NB4 (cell line): ENCODE results near the gene UBE2V1.

Experiments
- DNase-seq: peaks from one replicate; pipeline ENCODE4 v3.0.0; 2010; ENCODE audit warnings: low read depth
- H3K4me3 ChIP-seq: one replicate; pipeline ENCODE4 v1.5.1; 2011; ENCODE audit warnings: mild to moderate bottlenecking, low read depth, low read length, moderate library complexity
- CTCF ChIP-seq: IDR thresholded peaks from one replicate; pipeline ENCODE4 v1.5.1; 2012; ENCODE audit warnings: low read depth, low read length
- MYC ChIP-seq: IDR thresholded peaks from 2 replicates; pipeline ENCODE4 v1.6.1; 2011; ENCODE audit warnings: low read depth, low read length
- POLR2A ChIP-seq: IDR thresholded peaks from 2 replicates; pipeline ENCODE4 v1.6.1; 2011; ENCODE audit warnings: mild to moderate bottlenecking; ENCODE audit not compliant: insufficient read length; ENCODE audit errors: extremely low read depth
- TF ChIP-seq, protein P1 (sequence below): IDR thresholded peaks from 2 replicates; pipeline ENCODE4 v1.6.1; 2011; ENCODE audit warnings: low read depth, low read length

The UBE2V1 gene

GRCh38 chr20:50093240-50093639 lies 19.7 kb downstream of the UBE2V1 start:
- no peak for DNase-seq
- TF ChIP-seq POLR2A (no peak), MYC (no peak), CTCF (no peak)
- TF ChIP-seq, protein P1, sequence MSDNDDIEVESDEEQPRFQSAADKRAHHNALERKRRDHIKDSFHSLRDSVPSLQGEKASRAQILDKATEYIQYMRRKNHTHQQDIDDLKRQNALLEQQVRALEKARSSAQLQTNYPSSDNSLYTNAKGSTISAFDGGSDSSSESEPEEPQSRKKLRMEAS, result no peak

GRCh38 chr20:50092436-50092835 lies 20.5 kb downstream of the UBE2V1 start:
- H3K4me3 ChIP-seq, result no peak overlapping the region
- DNase-seq, result no peak
- no peak for TF ChIP-seq MYC
- no peak for TF ChIP-seq CTCF
- TF ChIP-seq, protein P1, result no peak
- TF ChIP-seq POLR2A, result no peak

More at GRCh38 chr20:50093240-50093639, 19.7 kb downstream of the UBE2V1 start:
- no peak overlapping the region for H3K4me3 ChIP-seq

- H3K4me3 ChIP-seq, result no peak overlapping the region
- TF ChIP-seq CTCF (no peak), MYC (no peak), POLR2A (no peak)
- TF ChIP-seq, protein P1, result no peak
- no peak for DNase-seq
Measured at GRCh38 chr20:50089787-50090177, 23.2 kb downstream of the UBE2V1 start.

- H3K4me3 ChIP-seq, result no peak overlapping the region
- TF ChIP-seq MYC, result no peak
- no peak for TF ChIP-seq CTCF
- TF ChIP-seq POLR2A, result no peak
- TF ChIP-seq, protein P1, result no peak
- no peak for DNase-seq
Measured at GRCh38 chr20:50089140-50089786, 23.7 kb downstream of the UBE2V1 start.

- DNase-seq, result no peak
- TF ChIP-seq, protein P1, result no peak
- no peak for TF ChIP-seq MYC
- no peak for TF ChIP-seq CTCF
- no peak for TF ChIP-seq POLR2A
- no peak overlapping the region for H3K4me3 ChIP-seq
Measured at GRCh38 chr20:50088022-50088421, 24.9 kb downstream of the UBE2V1 start.
